Stomach smooth muscle (tissue), 2 donors: ENCODE data around the gene GNAS-AS1.

Source experiments
- H3K27ac ChIP-seq: one replicate; pipeline ENCODE4 v1.7.0; 2013; ENCODE audit warnings: mild to moderate bottlenecking, low read length, inconsistent platforms
- H3K27me3 ChIP-seq, 2 donors: one replicate each; pipeline ENCODE4 v1.7.0; 2013; ENCODE audit warnings: low read length in 2 of 2; ENCODE audit not compliant: insufficient read depth in 2 of 2, control insufficient read depth in 1 of 2
- H3K36me3 ChIP-seq, 2 donors: one replicate each; pipeline ENCODE4 v1.7.0; 2013; ENCODE audit warnings: low read length in 2 of 2; ENCODE audit not compliant: control insufficient read depth in 2 of 2, insufficient read depth in 2 of 2
- H3K4me1 ChIP-seq: one replicate; pipeline ENCODE4 v1.7.0; 2013; ENCODE audit warnings: low read length; ENCODE audit not compliant: control insufficient read depth, insufficient read depth
- H3K4me3 ChIP-seq, 2 donors: one replicate each; pipeline ENCODE4 v1.7.0; 2013; ENCODE audit warnings: low read length in 2 of 2
- H3K9ac ChIP-seq, 2 donors: one replicate each; pipeline ENCODE4 v1.7.0; 2013; ENCODE audit warnings: low read length in 2 of 2, mild to moderate bottlenecking in 1 of 2
- H3K9me3 ChIP-seq, 2 donors: one replicate each; pipeline ENCODE4 v1.7.0; 2013; ENCODE audit warnings: low read length in 2 of 2; ENCODE audit not compliant: control insufficient read depth in 2 of 2
- donor health status: healthy.
- donor health status: Pancreatic carcinoma.

GNAS-AS1 gene

DNA sequence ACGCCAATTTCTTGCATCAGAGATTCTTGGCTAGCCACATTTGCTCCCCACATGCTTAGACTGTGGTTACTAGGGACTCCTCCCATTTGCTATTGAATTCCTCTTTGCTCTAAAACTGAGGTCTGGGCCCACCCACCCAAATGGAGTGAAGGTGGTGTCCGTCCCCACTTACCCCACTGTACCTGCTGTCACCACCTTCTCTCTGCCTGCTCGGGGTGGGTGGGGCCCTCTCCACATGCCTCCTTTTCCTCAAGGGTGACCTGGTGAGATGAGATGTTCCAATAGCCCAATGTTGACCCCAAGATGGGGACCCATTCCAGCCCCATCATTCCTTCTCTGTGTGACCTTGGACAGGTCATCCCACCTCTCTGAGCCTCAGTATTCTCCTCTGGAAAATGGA is 74.6 kb downstream of the GNAS-AS1 start:
- Histone ChIP-seq H3K4me1 (no peaks in the 10 kb centered on the region), H3K36me3 (no peaks in the 10 kb centered on the region), H3K27ac (no peak overlapping the region), H3K4me3 (no peak overlapping the region), H3K9me3 (no peaks in the 10 kb centered on the region), H3K27me3 (peaks cover 3 to 6% of the 10 kb centered on the region in 2 donors), H3K9ac (no peak overlapping the region)

- H3K9me3 ChIP-seq: no peaks in the 10 kb centered on the region
- H3K27me3 ChIP-seq: peaks cover 3 to 4% of the 10 kb centered on the region in 2 donors
- no peaks in the 10 kb centered on the region for H3K36me3 ChIP-seq
- H3K4me3 ChIP-seq: no peak overlapping the region
- H3K27ac ChIP-seq: no peak overlapping the region
- no peaks in the 10 kb centered on the region for H3K4me1 ChIP-seq
- no peak overlapping the region for H3K9ac ChIP-seq
Observed at GRCh38 chr20:58775371-58775770, 75.3 kb downstream of the GNAS-AS1 start.

DNA sequence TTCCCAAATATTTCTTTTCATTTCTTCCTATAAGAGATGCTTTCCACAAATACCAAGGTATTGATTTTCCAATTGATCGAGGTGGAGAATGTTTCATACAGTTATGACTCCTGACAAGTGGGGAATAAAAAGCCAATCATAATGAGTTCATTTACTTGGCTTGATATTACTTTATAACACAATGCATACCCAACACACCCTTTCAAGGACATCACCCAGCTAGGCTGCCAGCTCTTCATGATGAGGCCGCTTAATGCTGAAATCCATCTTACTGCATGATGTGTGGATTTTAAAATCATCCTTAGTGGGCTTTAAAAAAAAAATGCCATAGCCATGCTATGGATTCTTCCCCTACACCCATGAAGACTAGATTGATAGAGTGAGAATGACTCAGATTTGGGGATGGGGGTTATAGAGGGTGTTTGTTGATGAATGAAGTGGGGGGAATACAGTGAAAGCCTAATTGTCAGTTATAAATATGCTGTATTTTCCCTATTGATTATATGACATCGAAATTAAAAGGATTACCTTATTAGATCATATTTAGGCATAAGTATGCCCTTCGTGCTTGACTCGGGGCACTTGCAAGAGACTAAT is 75.9 kb downstream of the GNAS-AS1 start:
- Histone ChIP-seq H3K9me3 (no peaks in the 10 kb centered on the region), H3K9ac (no peak overlapping the region), H3K27me3 (peaks cover 3 to 4% of the 10 kb centered on the region in 2 donors), H3K4me3 (no peak overlapping the region), H3K27ac (no peak overlapping the region), H3K36me3 (no peaks in the 10 kb centered on the region), H3K4me1 (no peaks in the 10 kb centered on the region)

- H3K27me3 ChIP-seq: peaks cover 3 to 4% of the 10 kb centered on the region in 2 donors
- no peaks in the 10 kb centered on the region for H3K9me3 ChIP-seq
- no peaks in the 10 kb centered on the region for H3K36me3 ChIP-seq
- H3K4me1 ChIP-seq: no peaks in the 10 kb centered on the region
- no peak overlapping the region for H3K27ac ChIP-seq
- no peak overlapping the region for H3K4me3 ChIP-seq
- no peak overlapping the region for H3K9ac ChIP-seq
Observed at GRCh38 chr20:58774214-58774613, 76.5 kb downstream of the GNAS-AS1 start.

DNA sequence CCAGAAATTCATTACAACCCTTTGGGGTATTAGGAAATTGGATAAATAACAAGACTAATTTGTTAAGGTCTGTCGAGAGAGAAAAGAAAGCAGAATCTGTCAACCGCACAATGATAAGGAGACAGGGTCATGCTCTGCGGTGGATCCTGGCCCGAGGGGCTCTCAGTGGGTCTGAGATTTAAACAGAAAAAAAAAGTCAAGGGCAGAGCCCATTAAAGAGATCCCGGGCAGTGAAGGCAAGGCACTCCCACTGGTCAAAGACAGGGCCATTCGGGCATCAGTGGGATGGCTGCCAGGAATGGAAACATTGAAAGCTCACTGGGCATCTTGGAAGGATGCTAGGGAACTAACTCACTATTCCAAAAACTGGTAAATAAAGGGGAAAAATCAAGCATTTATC is 77.9 kb downstream of the GNAS-AS1 start:
- Histone ChIP-seq H3K27ac (no peak overlapping the region), H3K27me3 (peaks cover 3 to 10% of the 10 kb centered on the region in 2 donors), H3K36me3 (no peaks in the 10 kb centered on the region), H3K4me3 (no peak overlapping the region), H3K9me3 (no peaks in the 10 kb centered on the region), H3K4me1 (no peaks in the 10 kb centered on the region), H3K9ac (no peak overlapping the region)
